ENCODE results near the gene IL1RAPL2.

GRCh38 chrX:104988038-104988437 is 422.0 kb downstream of the IL1RAPL2 start:
- TF ChIP-seq POLR2A (IDR thresholded peaks at IDR 0.05) = no peak
- TF ChIP-seq CTCF (IDR thresholded peaks at IDR 0.05 in 4 of 5, conservative IDR thresholded peaks at IDR 0.05 in 1 of 5) = no peak
